Activated CD4-positive, alpha-beta T cell treated with anti-CD3 and anti-CD28 coated beads, Interleukin-2, amount 10 ng/mL, durations not matched to agents 7 days and 5 days (primary cell): ENCODE measurements around the gene CYB5B. TPM values are rescaled to one million over a fixed set of nuclear protein-coding genes. Genes with fewer than 3 reads are reported as not detected.

Experiments used
- CTCF ChIA-PET: fragments of 350-600 bp; sonication (Branson Sonifier 250); formaldehyde crosslinking; loops from one replicate; lab custom pipeline; 2021; ENCODE audit warnings: antibody characterized with exemption; lab: Charles Lee
- POLR2A ChIA-PET: fragments of 350-600 bp; sonication (Branson Sonifier 250); formaldehyde crosslinking; loops from one replicate; lab custom pipeline; 2021; ENCODE audit warnings: antibody characterized with exemption; lab: Charles Lee
- DNase-seq: peaks from one replicate; pipeline ENCODE4 v3.0.0-alpha.2; 2020
- H3K27ac Mint-ChIP-seq: one replicate; pipeline ENCODE4 v1.8.0; 2021; ENCODE audit warnings: mild to moderate bottlenecking, moderate library complexity, mixed read lengths
- H3K27me3 Mint-ChIP-seq: one replicate; pipeline ENCODE4 v1.8.0; 2021; ENCODE audit warnings: mixed read lengths
- H3K36me3 Mint-ChIP-seq: one replicate; pipeline ENCODE4 v1.8.0; 2021; ENCODE audit warnings: low read depth, mixed read lengths
- H3K4me1 Mint-ChIP-seq: one replicate; pipeline ENCODE4 v1.8.0; 2021; ENCODE audit warnings: mixed read lengths
- H3K4me3 Mint-ChIP-seq: one replicate; pipeline ENCODE4 v1.8.0; 2021; ENCODE audit warnings: mild to moderate bottlenecking, moderate library complexity, mixed read lengths
- H3K9me3 Mint-ChIP-seq: one replicate; pipeline ENCODE4 v1.8.0; 2021; ENCODE audit warnings: mixed read lengths
- total RNA-seq, 2 experiments: library from RNA; stranded (reverse); gene quantifications; one replicate each; pipeline ENCODE4 v1.2.3, GENCODE V29; 2021

CYB5B gene
- total RNA-seq, 2 experiments from 2014 or later: 157 to 178 TPM

DNA sequence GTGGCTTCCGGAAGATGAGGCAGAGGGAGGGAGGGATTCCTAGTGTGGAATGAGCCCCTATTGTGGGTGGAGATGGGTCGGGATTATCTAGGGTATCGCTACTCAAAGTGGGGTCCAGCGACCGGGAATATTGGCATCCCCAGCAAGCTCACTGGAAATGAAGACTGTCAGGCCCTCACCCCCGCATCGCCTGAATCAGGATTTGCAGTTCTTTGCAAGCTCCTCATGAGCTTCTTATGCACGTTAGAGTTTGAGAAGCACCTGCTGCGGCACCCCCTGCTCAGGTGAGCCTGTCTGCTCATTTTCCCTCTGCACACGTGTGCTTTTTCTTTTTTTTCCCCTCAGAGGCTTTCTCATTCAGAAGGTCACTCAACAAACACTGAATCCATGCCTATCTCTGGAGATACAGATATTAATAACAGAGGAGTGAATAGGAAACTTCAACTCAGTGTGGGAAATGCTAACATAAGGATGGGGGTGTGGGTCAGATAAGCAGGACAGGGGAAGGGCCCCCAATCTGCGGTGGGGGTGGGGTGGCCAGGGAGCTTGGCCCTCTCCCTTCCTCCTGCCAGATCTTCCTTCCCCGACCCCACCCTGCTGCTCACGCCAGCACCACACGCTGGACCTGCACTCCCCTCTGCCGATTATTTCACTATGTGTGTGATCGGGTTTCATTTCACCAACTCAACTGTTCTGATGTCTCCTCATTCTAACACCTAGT is 73.6 kb downstream of the CYB5B start:
- POLR2A ChIA-PET: no interaction called here
- CTCF ChIA-PET: no interaction called here
- Mint-ChIP-seq H3K9me3 (no peaks in the 10 kb centered on the region), H3K4me3 (no peak overlapping the region), H3K36me3 (no peaks in the 10 kb centered on the region), H3K4me1 (peaks cover 7% of the 10 kb centered on the region), H3K27ac (no peak overlapping the region), H3K27me3 (no peaks in the 10 kb centered on the region)
- no peak for DNase-seq

DNA sequence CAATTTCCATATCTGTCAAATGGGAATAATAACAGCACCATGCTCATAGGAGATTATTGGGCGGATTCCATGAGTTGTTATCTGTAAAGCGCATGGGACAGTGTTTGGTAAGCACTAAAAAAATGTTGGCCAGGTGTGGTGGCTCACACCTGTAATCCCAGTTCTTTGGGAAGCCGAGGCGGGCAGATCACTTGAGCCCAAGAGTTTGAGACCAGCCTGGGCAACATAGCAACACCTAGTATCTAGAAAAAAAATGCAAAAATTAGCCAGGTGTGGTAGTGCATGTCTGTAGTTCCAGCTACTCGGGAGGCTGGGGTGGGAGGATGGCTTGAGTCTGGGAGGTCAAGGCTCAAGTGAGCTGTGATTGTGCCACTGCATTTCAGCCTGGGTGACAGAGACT is 74.5 kb downstream of the CYB5B start:
- no peaks in the 10 kb centered on the region for H3K9me3 Mint-ChIP-seq
- ChIA-PET POLR2A (no interaction called here), CTCF (interaction anchor here (0.7 to 1.0 kb wide), 2 partner anchors 17 to 350 kb away, joined by 3 to 4 read pairs; no protein-coding TSS in a partner anchor)
- no peaks in the 10 kb centered on the region for H3K36me3 Mint-ChIP-seq
- DNase-seq: no peak
- H3K4me1 Mint-ChIP-seq: peaks cover 7% of the 10 kb centered on the region
- H3K4me3 Mint-ChIP-seq: no peak overlapping the region
- H3K27me3 Mint-ChIP-seq: no peaks in the 10 kb centered on the region
- no peak overlapping the region for H3K27ac Mint-ChIP-seq

DNA sequence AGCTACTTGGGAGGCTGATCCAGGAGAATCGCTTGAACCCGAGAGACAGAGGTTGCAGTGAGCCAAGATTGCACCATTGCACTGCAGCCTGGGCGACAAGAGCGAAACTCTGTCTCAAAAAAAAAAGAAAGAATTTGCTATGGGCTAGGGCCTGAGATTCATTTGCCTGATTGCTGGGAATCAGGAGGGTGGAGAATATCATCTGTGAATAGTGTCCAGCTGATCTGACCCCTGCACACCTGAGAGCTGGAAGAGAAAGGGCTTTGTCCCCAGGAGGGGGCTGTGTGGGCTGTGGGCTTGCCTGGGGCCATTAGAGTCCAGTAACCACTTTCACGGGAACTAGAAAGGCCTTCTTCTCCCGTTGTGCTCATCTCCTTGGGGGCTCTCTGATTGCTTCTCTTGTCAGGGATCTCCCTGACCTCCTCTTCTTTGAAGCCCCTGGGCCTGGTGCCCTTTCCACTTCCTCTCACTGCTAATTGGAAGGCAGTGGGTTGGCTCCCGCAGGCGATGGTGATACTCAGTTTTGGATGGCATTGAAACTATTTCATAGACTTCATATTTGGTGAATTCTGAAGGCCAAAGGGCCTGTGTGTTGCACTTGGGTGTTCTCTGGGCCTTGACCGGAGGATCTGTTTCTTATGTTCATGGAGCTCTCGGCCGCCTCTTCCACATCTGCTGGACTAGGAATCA is 75.3 kb downstream of the CYB5B start:
- POLR2A ChIA-PET: no interaction called here
- Mint-ChIP-seq H3K36me3 (no peaks in the 10 kb centered on the region), H3K9me3 (no peaks in the 10 kb centered on the region)

DNA sequence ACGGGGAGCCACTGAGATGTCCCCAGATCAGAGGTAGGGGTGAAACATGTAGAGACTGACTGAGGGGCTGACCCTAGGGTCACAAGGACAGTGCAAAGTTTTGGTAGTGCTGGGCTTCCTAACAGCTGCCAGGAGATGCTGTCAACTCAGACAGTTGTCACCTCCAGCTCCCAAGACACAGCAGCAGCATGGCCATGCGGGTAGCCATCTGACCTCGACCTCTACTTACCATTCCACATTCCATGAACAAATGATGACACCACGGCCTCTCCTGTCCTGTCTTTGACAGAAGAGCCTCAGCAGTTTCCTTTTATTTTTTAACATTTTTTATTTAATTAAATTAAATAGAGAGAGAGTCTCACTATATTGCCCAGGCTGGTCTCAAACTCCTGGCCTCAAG is 76.1 kb downstream of the CYB5B start:
- Mint-ChIP-seq H3K4me3 (no peak overlapping the region), H3K4me1 (peaks cover 7% of the 10 kb centered on the region), H3K27ac (no peak overlapping the region), H3K36me3 (no peaks in the 10 kb centered on the region), H3K9me3 (no peaks in the 10 kb centered on the region), H3K27me3 (no peaks in the 10 kb centered on the region)
- no peak for DNase-seq
- ChIA-PET CTCF (no interaction called here), POLR2A (no interaction called here)

More for the DNA sequence above, 75.3 kb downstream of the CYB5B start:
- no peak overlapping the region for H3K27ac Mint-ChIP-seq
- H3K4me3 Mint-ChIP-seq: no peak overlapping the region
- DNase-seq: no peak
- H3K27me3 Mint-ChIP-seq: no peaks in the 10 kb centered on the region
- CTCF ChIA-PET: interaction anchor here (1.0 kb wide), 1 partner anchor 18 kb away, joined by 3 read pairs; no protein-coding TSS in a partner anchor
- peaks cover 7% of the 10 kb centered on the region for H3K4me1 Mint-ChIP-seq

DNA sequence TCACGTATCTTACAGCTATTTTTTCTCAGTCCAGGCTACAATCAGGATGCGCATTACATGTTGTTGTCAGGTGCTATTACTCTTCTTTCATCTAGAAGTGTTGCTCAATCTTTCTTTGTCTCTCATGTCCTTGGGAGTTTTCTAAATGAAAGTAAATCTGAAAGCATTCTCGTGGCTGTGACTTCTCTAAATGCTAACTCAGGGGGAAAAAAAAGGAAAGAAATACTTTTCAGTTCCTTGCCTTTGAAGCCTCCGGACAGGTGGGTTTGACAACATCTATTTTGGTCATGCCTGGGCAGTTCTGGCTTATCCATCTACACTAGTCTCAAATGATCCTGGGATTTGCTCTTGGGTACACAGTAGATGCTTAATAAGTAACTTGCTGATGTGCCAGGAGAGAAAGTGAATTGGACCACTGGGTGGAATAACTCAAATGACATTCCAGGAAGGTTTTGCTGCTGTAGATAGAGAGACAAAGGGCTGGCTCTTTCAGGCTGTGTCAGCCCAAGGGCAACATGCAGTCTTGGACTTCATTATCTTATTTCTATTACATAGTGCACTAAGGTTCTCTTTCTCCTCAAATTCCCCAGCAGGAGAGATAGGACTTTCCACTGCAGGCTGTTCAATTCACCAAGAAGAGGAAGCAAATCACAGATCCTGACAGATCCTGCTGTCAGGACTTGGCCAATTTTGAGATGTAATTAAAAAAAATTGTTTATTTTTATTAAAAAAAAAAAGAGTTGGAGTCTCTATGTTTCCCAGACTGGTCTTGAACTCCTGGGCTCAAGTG is 77.7 kb downstream of the CYB5B start:
- H3K27ac Mint-ChIP-seq: no peak overlapping the region
- DNase-seq: no peak
- CTCF ChIA-PET: interaction anchor here (0.6 to 0.7 kb wide), 2 partner anchors 20 to 304 kb away, joined by 3 read pairs; no protein-coding TSS in a partner anchor
- H3K36me3 Mint-ChIP-seq: no peaks in the 10 kb centered on the region
- H3K4me3 Mint-ChIP-seq: no peak overlapping the region
- peaks cover 7% of the 10 kb centered on the region for H3K4me1 Mint-ChIP-seq
- POLR2A ChIA-PET: no interaction called here
- H3K27me3 Mint-ChIP-seq: no peaks in the 10 kb centered on the region
- no peaks in the 10 kb centered on the region for H3K9me3 Mint-ChIP-seq

DNA sequence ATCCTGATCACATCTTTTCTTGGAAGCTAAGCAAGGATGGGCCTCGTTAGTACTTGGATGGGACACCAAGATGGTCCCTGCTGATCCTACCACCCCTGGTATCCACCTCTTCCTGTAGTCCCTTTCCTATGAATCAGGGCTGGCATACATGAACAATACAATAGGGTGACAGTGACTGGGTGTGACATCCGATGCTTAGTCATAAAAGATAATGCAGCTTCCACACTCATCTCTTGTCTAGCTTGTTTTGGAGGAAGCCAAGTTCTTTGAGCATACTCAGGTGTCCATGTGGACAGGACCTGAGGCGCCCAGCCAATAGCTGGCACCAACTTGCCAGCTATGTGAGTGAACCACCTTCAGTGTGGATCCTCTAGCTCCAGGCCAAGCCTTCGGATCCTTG is 78.8 kb downstream of the CYB5B start:
- no peak overlapping the region for H3K4me3 Mint-ChIP-seq
- no peak overlapping the region for H3K27ac Mint-ChIP-seq
- DNase-seq: no peak
- H3K36me3 Mint-ChIP-seq: no peaks in the 10 kb centered on the region
- ChIA-PET CTCF (interaction anchor here (0.7 to 1.2 kb wide), 2 partner anchors 8 to 19 kb away, joined by 3 read pairs; no protein-coding TSS in a partner anchor), POLR2A (no interaction called here)
- H3K4me1 Mint-ChIP-seq: peaks cover 7% of the 10 kb centered on the region
- no peaks in the 10 kb centered on the region for H3K9me3 Mint-ChIP-seq
- H3K27me3 Mint-ChIP-seq: peaks cover 4% of the 10 kb centered on the region

DNA sequence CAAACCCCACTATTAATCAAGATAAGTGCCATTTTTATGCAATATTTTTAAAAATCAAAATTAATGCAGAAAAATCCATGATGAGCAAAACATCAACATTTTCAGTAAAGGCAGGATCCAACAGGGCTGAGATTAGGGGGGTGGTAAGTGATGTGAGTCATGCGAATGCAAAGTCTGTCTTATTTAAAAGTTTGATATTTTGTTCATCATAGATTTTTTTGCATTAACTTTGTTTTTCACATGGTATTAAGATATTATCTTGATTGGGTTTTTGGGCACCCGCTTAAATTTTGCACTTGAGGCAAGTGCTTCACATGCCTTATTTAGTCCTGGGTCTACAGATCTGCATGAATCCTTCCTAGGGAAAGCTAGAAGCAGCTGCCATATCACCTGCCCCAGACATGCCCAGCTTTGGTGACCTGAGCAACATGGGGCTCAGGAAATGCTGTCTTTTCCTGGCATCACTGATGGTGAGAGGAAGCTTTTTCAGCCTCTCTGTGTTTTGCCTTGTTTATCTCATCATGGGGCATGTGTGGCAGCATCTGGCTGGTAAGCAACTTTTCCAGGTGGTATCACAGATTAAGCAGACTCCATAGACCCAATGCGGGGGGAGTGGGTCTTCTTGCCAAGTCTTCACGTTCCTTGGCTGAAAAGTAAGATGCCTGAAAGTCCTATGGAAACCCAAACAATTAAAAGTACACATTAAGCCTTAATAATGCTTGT is 83.8 kb downstream of the CYB5B start:
- POLR2A ChIA-PET: no interaction called here
- no peak for DNase-seq
- peaks cover 4% of the 10 kb centered on the region for H3K27me3 Mint-ChIP-seq
- H3K27ac Mint-ChIP-seq: no peak overlapping the region
- CTCF ChIA-PET: interaction anchor here (0.5 kb wide), 1 partner anchor 47 kb away, joined by 4 read pairs; no protein-coding TSS in a partner anchor
- H3K9me3 Mint-ChIP-seq: no peaks in the 10 kb centered on the region
- H3K36me3 Mint-ChIP-seq: no peaks in the 10 kb centered on the region
- no peaks in the 10 kb centered on the region for H3K4me1 Mint-ChIP-seq
- no peak overlapping the region for H3K4me3 Mint-ChIP-seq

DNA sequence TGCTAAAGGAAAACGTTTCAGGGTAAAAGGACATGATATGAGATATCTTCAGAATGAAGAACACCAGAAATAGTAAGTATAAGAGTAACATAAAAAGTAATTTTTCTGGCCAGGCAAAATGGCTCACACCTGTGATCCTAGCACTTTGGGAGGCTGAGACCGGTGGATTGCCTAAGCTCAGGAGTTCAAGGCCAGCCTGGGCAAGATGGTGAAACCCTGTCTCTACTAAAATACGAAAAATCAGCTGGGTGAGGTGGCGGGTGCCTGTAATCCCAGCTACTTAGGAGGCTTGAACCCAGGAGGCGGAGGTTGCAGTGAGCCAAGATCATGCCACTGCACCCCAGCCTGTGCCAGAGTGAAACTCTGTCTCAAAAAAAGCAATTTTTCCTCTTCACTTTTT is 84.7 kb downstream of the CYB5B start:
- peaks cover 4% of the 10 kb centered on the region for H3K27me3 Mint-ChIP-seq
- no peaks in the 10 kb centered on the region for H3K4me1 Mint-ChIP-seq
- no peak overlapping the region for H3K4me3 Mint-ChIP-seq
- no peak overlapping the region for H3K27ac Mint-ChIP-seq
- H3K36me3 Mint-ChIP-seq: no peaks in the 10 kb centered on the region
- no peak for DNase-seq
- no peaks in the 10 kb centered on the region for H3K9me3 Mint-ChIP-seq
- CTCF ChIA-PET: no interaction called here
- POLR2A ChIA-PET: no interaction called here

DNA sequence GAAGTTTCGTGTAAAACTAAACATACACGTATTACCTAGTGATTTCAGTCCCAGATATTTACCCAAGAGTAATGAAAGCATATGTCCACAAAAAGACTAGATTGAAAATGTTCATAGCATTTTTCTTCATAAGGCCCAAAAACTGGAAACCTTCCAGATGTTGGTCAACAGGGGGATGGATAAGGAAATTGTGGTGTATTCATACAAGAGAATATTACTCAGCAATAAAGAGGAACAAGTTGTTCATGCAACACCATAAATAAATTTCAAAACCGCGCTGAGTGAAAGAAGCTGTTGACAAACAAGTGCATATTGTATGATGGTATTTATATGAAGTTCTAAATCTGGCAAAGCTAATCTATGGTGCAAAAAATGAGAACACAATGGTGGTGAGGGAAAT is 87.2 kb downstream of the CYB5B start:
- H3K27me3 Mint-ChIP-seq: peaks cover 4% of the 10 kb centered on the region
- no peaks in the 10 kb centered on the region for H3K4me1 Mint-ChIP-seq
- POLR2A ChIA-PET: no interaction called here
- no peak overlapping the region for H3K27ac Mint-ChIP-seq
- no peak overlapping the region for H3K4me3 Mint-ChIP-seq
- H3K36me3 Mint-ChIP-seq: no peaks in the 10 kb centered on the region
- CTCF ChIA-PET: interaction anchor here (0.9 kb wide), 1 partner anchor 15 kb away, joined by 3 read pairs; no protein-coding TSS in a partner anchor
- no peak for DNase-seq
- H3K9me3 Mint-ChIP-seq: no peaks in the 10 kb centered on the region

DNA sequence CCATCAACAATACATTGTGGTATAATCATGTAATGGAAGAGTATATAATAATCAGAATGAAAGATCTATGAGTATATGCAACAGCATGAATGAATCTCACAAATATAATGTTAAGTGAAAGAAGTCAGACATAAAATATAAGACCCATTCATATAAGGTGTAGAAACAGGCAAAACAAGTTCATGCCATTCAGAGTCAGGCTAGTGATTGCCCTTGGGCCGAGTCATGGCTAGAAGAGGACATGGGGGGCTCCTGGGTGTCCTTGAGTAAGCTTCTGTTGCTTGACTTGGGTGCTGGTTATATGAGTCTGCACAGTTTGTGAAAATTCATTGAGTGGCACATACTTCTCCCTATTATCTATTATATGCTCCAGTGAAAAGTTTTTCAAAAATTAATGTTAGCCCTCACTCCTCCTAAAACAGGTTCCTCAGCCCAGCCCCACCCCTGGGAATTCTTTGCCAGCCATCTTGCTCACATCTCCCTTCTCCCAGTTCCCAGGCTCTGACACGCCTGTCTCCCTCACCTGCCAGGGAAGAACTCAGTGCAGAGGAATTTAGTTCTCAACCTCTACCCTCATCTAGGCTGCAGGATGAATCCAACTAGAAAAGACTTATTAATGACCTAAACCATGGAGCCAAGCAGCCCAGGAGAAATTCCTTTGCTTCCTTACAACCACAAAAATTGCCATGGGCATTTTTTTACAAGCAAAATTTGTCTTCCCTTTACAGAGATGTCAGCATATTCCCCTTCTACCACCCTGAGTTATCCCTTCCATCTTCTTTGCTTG is 89.0 kb downstream of the CYB5B start:
- ChIA-PET POLR2A (no interaction called here), CTCF (interaction anchor here (0.6 kb wide), 1 partner anchor 364 kb away, joined by 3 read pairs; no protein-coding TSS in a partner anchor)
- Mint-ChIP-seq H3K36me3 (no peaks in the 10 kb centered on the region), H3K4me3 (no peak overlapping the region), H3K4me1 (no peaks in the 10 kb centered on the region), H3K9me3 (no peaks in the 10 kb centered on the region), H3K27ac (no peak overlapping the region), H3K27me3 (no peaks in the 10 kb centered on the region)
- no peak for DNase-seq

DNA sequence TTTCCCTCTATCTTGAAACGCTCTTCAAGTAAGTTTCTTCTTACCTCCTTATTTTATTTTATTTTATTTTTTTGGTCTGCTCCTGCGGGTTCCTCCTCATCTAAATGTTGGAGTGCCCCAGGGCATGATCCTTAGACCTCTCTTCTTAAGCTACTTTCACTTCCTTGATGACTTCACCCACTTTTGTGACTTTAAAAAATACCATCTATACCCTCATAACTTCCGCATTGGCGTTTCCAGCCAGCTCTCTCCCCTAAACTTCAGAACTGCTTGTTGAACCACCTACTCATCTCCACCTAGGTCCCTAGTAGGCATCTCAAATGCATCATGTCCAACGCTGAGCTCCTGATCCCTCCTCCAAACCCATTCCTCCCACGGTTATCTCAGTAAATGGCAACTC is 89.9 kb downstream of the CYB5B start:
- no peaks in the 10 kb centered on the region for H3K4me1 Mint-ChIP-seq
- H3K27me3 Mint-ChIP-seq: no peaks in the 10 kb centered on the region
- CTCF ChIA-PET: no interaction called here
- no peak for DNase-seq
- no peak overlapping the region for H3K27ac Mint-ChIP-seq
- H3K4me3 Mint-ChIP-seq: no peak overlapping the region
- peaks cover 3% of the 10 kb centered on the region for H3K9me3 Mint-ChIP-seq
- POLR2A ChIA-PET: no interaction called here
- no peaks in the 10 kb centered on the region for H3K36me3 Mint-ChIP-seq
